SKM-1 (cell line): ENCODE results near the gene SGCD.

Source experiments
- DNase-seq: peaks from one replicate; lab custom pipeline; 2025; ENCODE audit not compliant: unreplicated experiment; lab: John Stamatoyannopoulos, UW

The SGCD gene

GRCh38 chr5:156400231-156400986 lies 73.4 kb downstream of the SGCD start:
- no peak for DNase-seq

- DNase-seq, result no peak
Measured at GRCh38 chr5:156401804-156402203, 74.8 kb downstream of the SGCD start.

- DNase-seq, result no peak
Measured at GRCh38 chr5:156402387-156402921, 75.5 kb downstream of the SGCD start.

GRCh38 chr5:156405988-156406387 lies 79.0 kb downstream of the SGCD start:
- DNase-seq, result no peak

GRCh38 chr5:156407251-156407650 lies 80.3 kb downstream of the SGCD start:
- DNase-seq, result no peak

GRCh38 chr5:156409834-156410233 lies 82.9 kb downstream of the SGCD start:
- DNase-seq, result no peak

GRCh38 chr5:156411185-156411613 lies 84.2 kb downstream of the SGCD start:
- no peak for DNase-seq

- no peak for DNase-seq
Measured at GRCh38 chr5:156411957-156412356, 85.0 kb downstream of the SGCD start.

- no peak for DNase-seq
Measured at GRCh38 chr5:156414391-156414790, 87.4 kb downstream of the SGCD start.

- DNase-seq, result no peak
Measured at GRCh38 chr5:156419661-156420060, 92.7 kb downstream of the SGCD start.

- no peak for DNase-seq
Measured at GRCh38 chr5:156420665-156421064, 93.7 kb downstream of the SGCD start.

- no peak for DNase-seq
Measured at GRCh38 chr5:156421798-156422197, 94.8 kb downstream of the SGCD start.

GRCh38 chr5:156423597-156423996 lies 96.6 kb downstream of the SGCD start:
- no peak for DNase-seq

- no peak for DNase-seq
Measured at GRCh38 chr5:156427315-156427714, 100.4 kb downstream of the SGCD start.

GRCh38 chr5:156431956-156432829 lies 105.2 kb downstream of the SGCD start:
- DNase-seq, result no peak

- no peak for DNase-seq
Measured at GRCh38 chr5:156432830-156433105, 105.8 kb downstream of the SGCD start.

- no peak for DNase-seq
Measured at GRCh38 chr5:156434471-156434870, 107.5 kb downstream of the SGCD start.

- no peak for DNase-seq
Measured at GRCh38 chr5:156435101-156435500, 108.1 kb downstream of the SGCD start.

- DNase-seq, result no peak
Measured at GRCh38 chr5:156438076-156438475, 111.1 kb downstream of the SGCD start.

GRCh38 chr5:156444753-156445291 lies 117.9 kb downstream of the SGCD start:
- no peak for DNase-seq

GRCh38 chr5:156446526-156446925 lies 119.6 kb downstream of the SGCD start:
- DNase-seq, result no peak

GRCh38 chr5:156450778-156451177 lies 123.8 kb downstream of the SGCD start:
- no peak for DNase-seq
